Limb (tissue), 2 donors: ENCODE results near the gene C22orf15.

ENCODE experiments used
- DNase-seq, 2 donors: peaks; one replicate each; pipeline ENCODE4 v3.0.0-alpha.2; 2016; ENCODE audit errors: extremely low spot score in 2 of 2

The C22orf15 gene

DNA sequence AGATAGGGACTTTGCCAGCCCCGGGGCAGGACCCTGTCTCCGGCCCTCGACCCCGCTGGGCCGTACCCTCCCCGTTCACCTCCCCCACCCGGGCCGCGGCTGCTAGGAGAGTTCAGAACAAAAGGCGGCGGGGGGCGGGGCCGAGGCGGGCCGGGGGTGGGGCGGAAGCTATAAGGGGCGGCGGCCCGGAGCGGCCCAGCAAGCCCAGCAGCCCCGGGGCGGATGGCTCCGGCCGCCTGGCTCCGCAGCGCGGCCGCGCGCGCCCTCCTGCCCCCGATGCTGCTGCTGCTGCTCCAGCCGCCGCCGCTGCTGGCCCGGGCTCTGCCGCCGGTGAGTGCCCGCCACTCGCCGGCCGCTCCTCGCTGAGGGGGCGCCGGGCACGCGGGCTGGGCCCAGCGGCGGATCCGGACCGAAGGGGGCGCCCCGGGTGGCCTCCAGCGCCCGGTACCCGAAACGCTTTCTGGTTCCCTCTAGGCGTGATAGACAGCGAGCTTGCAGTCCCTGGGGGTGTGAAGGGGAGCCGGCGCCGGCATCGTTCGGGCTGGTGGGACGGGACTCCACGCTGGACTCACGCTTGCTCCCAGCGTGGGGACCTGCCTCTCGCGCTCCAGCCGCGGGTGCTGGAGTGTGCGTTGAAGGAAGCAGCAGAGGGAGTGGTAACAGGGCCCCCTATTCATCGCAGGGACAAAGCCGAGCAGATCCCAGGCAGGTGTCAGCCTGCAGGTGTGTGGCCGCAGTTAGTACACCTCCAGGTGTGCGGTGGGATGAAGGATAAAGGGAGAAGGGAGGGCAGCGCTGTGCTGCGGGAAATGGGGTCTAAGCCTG lies 10.1 kb downstream of the C22orf15 start, which contains the start of gene MMP11:
Gene MMP11 (plus strand): TSS at position 201 of the 825 bp plus-strand sequence. CDS start 22 bp downstream, at position 223.
- peak in 1 of 2 donors; percentile 80 for DNase-seq

DNA sequence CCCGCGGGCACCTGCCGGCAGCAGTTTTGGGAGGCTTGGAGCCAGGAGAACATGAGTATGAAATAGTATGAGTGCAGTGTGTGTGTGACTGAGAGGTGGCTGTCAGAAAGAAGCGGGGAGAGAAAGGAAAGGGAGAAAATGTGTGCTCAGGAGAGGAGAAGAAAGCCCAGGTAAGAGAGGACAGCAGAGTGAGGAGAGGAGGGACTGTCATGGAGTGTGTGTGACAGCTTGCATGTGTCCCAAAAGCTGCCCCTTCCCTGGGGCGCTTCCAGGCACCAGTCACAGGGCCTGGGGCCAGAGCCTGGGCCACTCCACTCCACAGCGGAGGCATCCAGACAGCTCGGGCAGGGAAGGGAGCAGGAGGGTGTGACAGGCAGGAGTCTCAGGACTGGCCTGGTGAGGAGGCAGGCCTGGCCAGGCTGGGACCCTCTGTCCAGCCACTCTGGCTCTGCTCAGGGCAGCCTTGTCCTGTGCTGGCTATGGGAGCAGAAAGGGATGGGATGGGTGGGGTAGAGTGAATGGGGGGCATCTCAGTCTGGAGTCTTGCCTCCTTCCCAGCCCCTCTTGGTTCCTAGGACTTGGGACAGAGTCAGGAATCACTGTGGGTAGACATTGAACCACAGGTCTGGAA lies 10.8 kb downstream of the C22orf15 start:
- DNase-seq: no peak

DNA sequence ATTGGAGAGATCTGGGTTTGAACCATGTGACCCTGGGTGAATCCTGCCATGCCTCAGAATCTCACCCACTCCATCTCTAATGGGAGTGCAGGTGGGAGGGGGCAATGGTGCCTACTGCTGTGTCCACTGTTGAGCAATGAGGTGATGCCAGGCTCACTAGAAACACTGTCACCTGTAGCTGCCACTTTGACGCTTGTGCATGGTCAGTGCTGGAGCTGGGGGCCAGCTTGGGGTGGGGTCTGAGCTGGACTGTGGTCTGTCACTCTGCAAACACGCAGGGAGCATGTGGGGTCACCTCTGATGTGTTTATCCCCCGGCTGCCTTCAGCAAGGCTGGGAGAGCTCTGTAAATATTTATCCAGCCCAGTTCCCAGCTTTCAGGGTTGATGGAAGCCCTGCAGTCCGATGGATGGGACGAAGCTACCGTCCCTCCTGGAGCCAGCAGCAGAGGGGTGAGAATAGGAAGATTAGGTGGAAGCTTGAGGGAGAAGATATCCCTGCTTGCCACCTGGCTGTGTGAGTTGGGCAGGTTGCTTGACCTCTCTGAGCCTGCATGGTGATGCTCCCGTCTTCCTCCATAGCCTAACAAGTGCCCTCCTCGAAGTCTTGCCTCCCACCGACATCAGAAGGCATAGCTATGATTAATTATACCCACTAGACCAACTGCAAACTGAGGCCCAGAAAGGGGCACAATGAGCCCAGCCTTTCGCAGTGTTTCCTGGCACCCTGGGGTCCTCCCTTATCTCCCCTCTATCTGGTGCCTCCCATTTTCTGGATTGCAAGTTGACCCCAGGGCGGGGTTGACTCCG lies 11.5 kb downstream of the C22orf15 start:
- DNase-seq: no peak

DNA sequence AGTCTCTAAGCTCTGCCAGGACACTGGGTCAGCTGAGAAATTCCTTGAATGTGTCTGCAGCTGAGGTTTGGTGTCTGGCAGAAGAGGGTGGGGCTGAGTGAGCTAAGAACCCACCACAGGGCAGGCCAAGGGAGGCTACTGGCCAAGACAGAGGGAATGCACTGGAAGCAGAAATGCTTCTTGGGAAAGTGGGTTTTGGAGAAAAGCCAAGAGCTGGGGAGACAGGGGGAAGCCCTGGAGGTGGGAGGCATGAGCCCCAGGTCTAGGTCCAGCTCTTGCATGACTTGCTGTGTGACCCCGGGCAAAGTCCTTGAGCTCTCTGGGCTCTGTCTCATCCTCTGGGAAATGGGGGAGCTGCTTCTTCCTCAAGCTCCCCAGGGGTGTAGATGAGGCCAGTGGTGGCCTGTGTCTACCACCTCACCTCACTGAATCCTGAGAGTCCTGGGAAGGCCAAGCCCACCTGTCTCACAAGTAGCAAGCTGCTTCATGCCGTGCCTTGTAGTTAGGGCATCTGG lies 12.2 kb downstream of the C22orf15 start:
- DNase-seq: peak in 1 of 2 donors; percentile 33

DNA sequence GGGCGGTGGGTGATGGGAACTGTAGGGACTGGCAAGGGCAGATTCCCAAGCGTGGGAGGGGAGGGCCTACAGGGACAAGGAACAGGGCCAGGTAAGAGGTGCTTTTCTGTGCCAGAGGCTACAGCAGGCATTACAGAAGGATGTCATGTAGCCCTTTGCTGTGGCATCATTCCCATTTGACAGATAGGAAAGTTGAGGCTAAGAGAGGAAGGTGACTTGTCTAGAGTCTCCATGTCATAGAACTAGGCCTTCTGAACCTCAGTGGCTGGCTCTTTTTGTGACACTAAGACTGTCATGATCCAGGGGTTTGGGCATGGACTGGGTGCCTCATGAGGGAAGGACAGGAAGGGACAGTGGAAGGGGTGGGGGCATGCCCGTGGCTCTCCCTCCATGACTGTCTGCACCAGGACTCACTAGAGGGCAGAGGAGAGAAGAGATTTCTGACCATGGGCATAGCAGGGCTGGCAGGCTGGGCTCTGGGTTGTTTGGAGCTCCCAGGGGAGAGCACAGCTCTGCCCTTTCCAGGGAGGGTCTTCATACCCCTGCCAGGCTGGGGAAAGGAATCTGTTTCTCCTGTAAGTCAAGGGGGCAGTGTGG lies 13.1 kb downstream of the C22orf15 start:
- no peak for DNase-seq

DNA sequence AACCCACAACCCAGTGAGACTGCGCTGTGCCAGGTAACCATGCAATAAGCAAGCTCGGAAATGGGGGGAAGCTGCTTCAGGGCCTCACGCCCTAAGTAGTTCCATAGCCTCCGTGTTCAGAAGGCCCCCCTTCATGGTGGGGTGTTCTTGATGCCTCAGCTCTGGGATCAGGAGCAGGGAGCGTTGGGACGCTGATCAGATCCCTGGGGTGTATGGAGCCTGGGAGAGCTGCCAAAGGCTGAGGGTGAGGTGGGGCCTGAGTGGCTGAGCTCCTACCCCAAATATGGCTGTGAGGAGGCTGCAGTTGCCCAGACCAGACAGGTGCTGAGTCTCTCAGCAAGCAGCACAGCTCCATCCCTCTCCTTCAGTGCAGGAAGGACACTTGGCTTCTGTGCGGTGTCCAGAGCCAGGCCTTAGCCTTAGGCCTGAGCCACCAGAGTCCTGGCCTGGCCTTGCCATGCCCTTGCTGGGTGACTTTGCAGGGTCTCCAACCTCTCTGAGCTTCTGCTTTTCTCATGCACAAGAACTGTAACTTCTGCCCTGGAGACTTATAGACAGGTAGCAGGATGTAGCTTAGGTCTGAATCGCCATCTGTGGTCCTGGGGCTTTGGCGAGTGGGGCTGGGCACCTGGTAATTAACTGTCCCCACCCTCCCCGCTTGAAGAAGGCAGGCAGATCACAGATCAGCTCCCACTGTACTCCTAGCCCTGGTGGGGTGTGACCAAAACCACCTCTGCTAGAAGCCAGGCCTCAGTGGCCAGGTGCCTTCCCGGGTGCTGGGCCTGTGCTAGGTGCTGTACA lies 15.2 kb downstream of the C22orf15 start:
- DNase-seq: no peak

DNA sequence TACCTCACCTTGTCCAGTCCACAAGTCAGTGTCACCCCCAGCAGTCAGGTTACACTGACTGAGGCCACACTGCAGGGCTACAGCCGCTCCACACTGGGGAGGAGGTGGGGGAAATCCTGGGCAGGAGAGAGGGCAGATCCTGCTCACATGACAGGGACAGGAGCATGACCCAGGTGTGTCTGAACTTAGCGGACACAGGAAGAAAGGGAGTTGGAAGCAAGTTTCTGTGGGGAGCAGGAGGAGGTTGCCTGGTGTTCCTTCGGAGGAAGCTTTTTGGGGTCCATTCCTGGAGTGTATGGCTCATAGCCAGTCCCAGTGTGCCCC lies 15.7 kb downstream of the C22orf15 start:
- DNase-seq: no peak

DNA sequence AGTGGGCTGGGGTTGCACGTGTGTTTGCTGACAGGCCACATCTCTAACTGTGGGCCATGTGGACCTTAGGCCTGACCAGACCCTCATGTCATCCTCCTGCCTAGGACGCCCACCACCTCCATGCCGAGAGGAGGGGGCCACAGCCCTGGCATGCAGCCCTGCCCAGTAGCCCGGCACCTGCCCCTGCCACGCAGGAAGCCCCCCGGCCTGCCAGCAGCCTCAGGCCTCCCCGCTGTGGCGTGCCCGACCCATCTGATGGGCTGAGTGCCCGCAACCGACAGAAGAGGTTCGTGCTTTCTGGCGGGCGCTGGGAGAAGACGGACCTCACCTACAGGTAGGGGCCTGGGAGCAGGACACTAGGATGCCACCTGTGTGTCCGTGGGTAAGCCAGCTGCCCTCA lies 16.3 kb downstream of the C22orf15 start:
- no peak for DNase-seq

DNA sequence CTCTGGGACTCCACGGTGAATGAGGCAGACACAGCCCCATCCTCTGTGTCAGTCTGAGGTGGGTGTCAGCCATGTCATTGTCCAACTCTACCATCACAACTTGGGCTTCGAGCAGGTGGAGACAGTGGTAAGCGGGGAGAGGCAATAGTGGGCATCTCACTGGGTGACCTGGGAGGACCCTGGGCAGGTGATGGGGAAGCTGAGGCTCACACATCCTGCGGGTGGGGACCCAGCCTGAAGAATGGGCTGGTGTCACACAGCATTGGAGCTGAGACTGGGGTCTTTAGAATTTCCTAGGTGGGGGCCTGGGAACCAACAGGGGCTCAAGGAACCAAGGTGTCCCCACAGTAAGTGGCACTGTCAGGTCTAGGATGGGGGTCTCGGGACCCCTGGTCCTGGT lies 16.9 kb downstream of the C22orf15 start:
- no peak for DNase-seq

DNA sequence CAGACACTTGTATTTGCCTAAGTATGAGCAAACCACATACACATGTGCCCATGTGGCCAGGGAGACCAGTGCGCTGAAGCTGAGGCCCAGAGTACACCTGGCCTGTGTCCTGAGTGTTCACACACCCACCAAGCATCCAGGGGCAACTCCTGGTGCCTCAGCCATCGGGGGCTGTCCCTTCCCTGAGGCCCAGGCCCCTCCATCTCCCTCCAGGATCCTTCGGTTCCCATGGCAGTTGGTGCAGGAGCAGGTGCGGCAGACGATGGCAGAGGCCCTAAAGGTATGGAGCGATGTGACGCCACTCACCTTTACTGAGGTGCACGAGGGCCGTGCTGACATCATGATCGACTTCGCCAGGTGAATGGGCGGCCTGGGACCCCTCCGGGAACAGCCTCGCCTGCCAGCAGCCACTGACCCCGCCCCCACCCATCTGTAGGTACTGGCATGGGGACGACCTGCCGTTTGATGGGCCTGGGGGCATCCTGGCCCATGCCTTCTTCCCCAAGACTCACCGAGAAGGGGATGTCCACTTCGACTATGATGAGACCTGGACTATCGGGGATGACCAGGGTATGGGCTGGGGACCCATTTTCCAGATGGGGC lies 17.5 kb downstream of the C22orf15 start:
- no peak for DNase-seq

DNA sequence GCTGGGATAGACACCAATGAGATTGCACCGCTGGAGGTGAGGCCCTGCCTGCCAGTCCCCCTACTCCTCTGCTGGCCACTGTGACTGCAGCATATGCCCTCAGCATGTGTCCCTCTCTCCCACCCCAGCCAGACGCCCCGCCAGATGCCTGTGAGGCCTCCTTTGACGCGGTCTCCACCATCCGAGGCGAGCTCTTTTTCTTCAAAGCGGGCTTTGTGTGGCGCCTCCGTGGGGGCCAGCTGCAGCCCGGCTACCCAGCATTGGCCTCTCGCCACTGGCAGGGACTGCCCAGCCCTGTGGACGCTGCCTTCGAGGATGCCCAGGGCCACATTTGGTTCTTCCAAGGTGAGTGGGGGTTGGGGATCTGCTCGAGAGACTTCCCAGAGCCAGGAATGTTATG lies 18.3 kb downstream of the C22orf15 start:
- DNase-seq: peak in 1 of 2 donors; percentile 55

DNA sequence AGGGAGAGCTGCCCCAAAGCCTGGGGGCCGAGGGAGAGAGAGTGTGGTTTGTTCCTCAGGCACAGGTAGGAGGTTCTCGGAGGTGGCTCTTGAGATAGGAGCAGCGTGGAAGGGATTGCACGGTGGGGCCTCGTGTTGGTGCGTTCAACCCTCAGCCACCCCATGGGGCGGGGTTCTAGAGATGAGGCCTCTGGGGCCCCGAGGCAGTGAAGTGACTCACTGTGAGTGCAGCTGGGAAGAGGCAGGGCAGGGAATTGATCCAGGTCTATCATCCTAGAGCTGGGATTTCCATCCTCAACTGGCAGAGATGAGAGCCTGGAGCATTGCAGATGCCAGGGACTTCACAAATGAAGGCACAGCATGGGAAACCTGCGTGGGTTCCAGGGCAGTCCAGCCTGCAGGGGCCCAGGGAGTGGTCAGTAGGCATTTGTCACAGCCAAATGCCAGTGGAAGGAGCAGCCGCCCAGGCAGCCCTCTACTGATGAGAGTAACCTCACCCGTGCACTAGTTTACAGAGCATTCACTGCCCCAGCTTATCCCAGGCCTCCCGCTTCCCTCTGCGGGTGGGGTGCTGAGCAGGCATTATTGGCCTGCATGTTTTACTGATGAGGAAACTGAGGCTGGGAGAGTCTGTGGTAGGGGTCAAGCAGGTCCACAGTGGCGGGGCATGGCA lies 18.9 kb downstream of the C22orf15 start:
- DNase-seq: no peak

DNA sequence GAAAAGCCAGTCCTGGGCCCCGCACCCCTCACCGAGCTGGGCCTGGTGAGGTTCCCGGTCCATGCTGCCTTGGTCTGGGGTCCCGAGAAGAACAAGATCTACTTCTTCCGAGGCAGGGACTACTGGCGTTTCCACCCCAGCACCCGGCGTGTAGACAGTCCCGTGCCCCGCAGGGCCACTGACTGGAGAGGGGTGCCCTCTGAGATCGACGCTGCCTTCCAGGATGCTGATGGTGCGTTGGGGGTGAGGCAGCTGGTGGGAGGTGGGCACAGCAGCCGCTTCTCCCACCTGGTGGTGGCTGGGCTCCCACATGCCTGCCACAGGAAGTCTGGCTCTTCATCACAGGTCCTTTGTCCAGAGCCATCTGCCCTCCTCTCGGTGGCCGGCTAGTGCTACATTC lies 19.5 kb downstream of the C22orf15 start:
- DNase-seq: no peak

DNA sequence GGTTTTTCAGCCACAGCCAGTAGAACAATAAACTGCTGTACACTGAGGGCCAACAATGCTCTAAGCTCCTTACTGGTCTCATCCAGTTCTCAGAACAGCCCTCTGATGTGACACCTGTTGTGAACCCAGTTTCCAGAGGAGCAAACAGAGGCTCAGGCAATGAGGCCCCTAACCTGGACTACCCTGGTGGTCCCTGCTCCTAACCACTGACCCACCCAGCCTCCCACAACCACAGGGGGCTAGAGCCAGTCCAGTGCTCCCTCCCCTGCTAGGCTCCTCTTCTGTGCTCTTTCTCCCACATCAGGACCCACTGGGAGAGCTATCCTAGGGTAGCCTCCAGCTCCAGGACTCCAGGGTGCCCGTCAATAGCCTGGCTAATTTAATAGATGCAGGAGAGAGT lies 19.9 kb downstream of the C22orf15 start:
- no peak for DNase-seq

DNA sequence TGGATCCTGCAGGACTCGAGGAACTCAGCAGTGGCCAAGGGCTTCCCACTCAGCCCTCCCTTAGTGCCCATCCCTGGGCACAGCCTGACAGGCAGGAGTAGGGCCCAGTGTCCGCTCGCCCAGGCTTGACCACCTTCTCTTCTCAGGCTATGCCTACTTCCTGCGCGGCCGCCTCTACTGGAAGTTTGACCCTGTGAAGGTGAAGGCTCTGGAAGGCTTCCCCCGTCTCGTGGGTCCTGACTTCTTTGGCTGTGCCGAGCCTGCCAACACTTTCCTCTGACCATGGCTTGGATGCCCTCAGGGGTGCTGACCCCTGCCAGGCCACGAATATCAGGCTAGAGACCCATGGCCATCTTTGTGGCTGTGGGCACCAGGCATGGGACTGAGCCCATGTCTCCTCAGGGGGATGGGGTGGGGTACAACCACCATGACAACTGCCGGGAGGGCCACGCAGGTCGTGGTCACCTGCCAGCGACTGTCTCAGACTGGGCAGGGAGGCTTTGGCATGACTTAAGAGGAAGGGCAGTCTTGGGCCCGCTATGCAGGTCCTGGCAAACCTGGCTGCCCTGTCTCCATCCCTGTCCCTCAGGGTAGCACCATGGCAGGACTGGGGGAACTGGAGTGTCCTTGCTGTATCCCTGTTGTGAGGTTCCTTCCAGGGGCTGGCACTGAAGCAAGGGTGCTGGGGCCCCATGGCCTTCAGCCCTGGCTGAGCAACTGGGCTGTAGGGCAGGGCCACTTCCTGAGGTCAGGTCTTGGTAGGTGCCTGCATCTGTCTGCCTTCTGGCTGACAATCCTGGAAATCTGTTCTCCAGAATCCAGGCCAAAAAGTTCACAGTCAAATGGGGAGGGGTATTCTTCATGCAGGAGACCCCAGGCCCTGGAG lies 20.7 kb downstream of the C22orf15 start:
- DNase-seq: peak in 1 of 2 donors; percentile 20

DNA sequence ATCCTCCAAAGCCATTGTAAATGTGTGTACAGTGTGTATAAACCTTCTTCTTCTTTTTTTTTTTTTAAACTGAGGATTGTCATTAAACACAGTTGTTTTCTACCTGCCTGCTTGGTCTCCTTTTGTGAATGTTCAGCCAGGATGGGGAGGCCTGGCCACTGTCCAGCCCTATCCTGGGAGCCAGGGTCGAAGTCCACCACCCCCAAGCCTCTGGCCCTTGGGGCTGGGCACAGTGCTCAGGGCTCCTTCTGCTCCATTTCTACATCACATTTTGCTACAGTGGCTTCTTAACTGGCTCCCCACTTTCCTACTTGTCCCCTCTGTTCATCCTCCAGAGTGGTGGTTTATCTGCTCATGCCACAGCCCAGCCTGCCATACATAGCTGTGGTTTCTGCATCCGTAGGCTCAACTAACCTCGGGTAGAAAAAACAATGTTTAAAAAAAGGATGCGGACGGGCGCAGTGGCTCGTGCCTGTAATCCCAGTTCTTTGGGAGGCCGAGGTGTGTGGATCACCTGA lies 21.5 kb downstream of the C22orf15 start:
- DNase-seq: no peak

DNA sequence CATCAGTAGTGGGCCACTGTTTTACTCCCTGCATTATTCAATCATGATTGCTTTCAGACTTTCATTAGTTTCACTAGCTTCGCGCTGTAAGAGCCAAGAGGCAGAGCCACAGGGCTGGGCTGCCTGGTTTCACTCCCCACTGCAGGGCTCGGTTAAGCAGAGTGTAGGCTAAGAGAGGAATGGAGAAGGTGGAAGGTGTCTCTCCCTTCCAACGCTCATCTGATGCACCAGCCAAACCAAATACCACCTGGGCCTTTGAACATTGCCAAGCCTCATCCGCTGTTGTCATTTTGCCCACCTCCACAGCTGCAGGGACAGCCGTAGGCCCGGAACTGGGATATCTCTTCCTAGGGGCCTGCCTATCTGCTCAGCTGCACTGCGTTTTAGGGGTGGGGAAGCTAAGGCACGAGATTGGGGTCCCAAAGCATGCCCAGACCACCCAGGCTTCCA lies 23.5 kb downstream of the C22orf15 start:
- DNase-seq: no peak
